Measurements from ENCODE around the gene ABHD15. TPM values are rescaled to one million over a fixed set of nuclear protein-coding genes. Genes with fewer than 3 reads are reported as not detected.

The ABHD15 gene
- total and polyA plus RNA-seq, 7 experiments from 2014 or later = 3.1 to 17.6 (median 9.9) TPM

DNA sequence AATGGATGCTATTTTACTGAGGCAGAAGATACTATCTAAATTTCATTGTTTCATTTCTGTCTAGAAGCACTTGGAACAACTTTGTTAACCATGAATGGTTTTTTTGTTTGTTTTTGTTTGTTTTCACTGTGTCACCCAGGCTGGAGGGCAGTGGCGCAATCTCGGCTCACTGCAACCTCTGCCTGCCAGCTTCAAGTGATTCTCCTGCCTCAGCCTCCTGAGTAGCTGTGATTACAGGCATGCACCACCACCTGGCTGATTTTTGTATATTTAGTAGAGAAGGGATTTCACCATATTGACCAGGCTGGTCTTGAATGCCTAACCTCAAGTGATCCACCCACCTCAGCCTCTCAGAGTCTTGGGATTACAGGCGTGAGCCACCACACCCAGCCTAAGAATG is 40.5 kb downstream of the ABHD15 start:
- no peak overlapping the region for H3K27ac Mint-ChIP-seq
- DNase-seq (no peak), ATAC-seq (no peak)
- no peak overlapping the region for H3K4me3 Mint-ChIP-seq
- Histone ChIP-seq H3K36me3 (ENCODE audit: control insufficient read depth in 2 of 3, insufficient read depth in 3 of 3, low read length in 3 of 3) (peaks cover 8 to 50% (median 17%) of the 10 kb centered on the region in 3 experiments), H3K27me3 (ENCODE audit: control insufficient read depth in 2 of 2, insufficient read depth in 2 of 2, low read length in 2 of 2) (no peaks in the 10 kb centered on the region), H3K4me3 (ENCODE audit: low read length) (no peak overlapping the region), H3K9me3 (ENCODE audit: control insufficient read depth in 2 of 3, low read length in 3 of 3) (no peaks in the 10 kb centered on the region), H3K4me1 (ENCODE audit: control insufficient read depth in 2 of 2, insufficient read depth in 2 of 2, low read length in 2 of 2) (no peaks in the 10 kb centered on the region), H3K27ac (ENCODE audit: low read depth, low read length) (no peak overlapping the region)
- ChIA-PET CTCF (interaction anchor here (0.6 to 1.0 kb wide), 2 partner anchors 9 to 432 kb away, joined by 3 to 4 read pairs; no protein-coding TSS in a partner anchor), POLR2A (no interaction called here)
- peaks cover 10 to 23% (median 13%) of the 10 kb centered on the region in 5 donors for H3K36me3 Mint-ChIP-seq
- H3K27me3 Mint-ChIP-seq = no peaks in the 10 kb centered on the region
- no peaks in the 10 kb centered on the region for H3K9me3 Mint-ChIP-seq
- no peaks in the 10 kb centered on the region for H3K4me1 Mint-ChIP-seq
- intact Hi-C loops (cut with micrococcal nuclease) = no loop called here

DNA sequence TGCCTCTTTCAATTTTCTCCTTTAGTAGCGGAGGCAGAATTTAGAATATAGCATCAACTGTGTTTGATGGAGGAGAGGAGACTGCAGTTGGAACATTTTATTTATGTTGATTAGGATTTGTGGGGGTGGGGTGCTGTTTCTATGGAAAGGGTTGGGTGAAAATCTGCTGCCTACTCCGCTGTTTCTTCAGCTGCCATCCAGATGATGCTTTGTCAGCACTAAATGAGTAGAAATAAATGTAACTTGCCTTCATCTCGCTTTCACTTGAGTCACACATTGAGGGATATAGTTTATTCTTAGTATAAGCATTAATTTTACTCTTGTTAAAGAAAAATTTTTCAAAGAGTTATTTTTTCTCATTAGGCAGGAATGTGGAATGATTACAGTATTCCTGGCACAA is 42.1 kb downstream of the ABHD15 start:
- Histone ChIP-seq H3K4me1 (ENCODE audit: control insufficient read depth in 2 of 2, insufficient read depth in 2 of 2, low read length in 2 of 2) (no peaks in the 10 kb centered on the region), H3K27ac (ENCODE audit: low read depth, low read length) (no peak overlapping the region), H3K36me3 (ENCODE audit: control insufficient read depth in 2 of 3, insufficient read depth in 3 of 3, low read length in 3 of 3) (peaks cover 8 to 53% (median 10%) of the 10 kb centered on the region in 3 experiments), H3K27me3 (ENCODE audit: control insufficient read depth in 2 of 2, insufficient read depth in 2 of 2, low read length in 2 of 2) (no peaks in the 10 kb centered on the region), H3K4me3 (ENCODE audit: low read length) (no peak overlapping the region), H3K9me3 (ENCODE audit: control insufficient read depth in 2 of 3, low read length in 3 of 3) (no peaks in the 10 kb centered on the region)
- Mint-ChIP-seq H3K9me3 (no peaks in the 10 kb centered on the region), H3K4me3 (no peak overlapping the region), H3K36me3 (peaks cover 5 to 24% (median 7%) of the 10 kb centered on the region in 5 donors), H3K27ac (no peak overlapping the region), H3K27me3 (no peaks in the 10 kb centered on the region), H3K4me1 (no peaks in the 10 kb centered on the region)
- ATAC-seq = no peak
- POLR2A ChIA-PET = no interaction called here
- CTCF ChIA-PET = no interaction called here
- intact Hi-C loops (cut with micrococcal nuclease) = no loop called here
- DNase-seq = no peak

DNA sequence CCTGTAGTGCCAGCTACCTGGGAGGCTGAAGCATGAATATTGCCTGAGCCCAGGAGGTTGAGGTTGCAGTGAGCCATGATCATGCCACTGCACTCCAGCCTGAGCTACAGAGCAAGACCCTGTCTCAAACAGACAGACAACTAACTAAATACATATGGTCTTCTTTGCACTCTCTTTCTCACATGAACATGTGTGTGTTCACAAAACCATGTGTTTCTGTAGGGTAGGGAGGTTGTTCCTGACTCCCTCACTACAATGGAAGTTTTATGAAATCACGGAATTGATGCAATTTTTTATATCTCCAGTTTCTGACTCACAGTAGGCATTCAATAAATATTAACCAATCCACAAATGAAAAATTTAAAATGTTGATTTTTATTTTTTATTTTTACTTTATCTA is 48.5 kb downstream of the ABHD15 start:
- Mint-ChIP-seq H3K27ac (peak overlapping the region in 1 of 9 donors; percentile 36), H3K4me3 (no peak overlapping the region), H3K27me3 (no peaks in the 10 kb centered on the region), H3K9me3 (no peaks in the 10 kb centered on the region), H3K36me3 (peaks cover 3 to 33% (median 14%) of the 10 kb centered on the region in 5 donors), H3K4me1 (peaks cover 0 to 1% (median 0%) of the 10 kb centered on the region in 7 donors)
- Histone ChIP-seq H3K36me3 (ENCODE audit: control insufficient read depth in 2 of 3, insufficient read depth in 3 of 3, low read length in 3 of 3) (peaks cover 6 to 70% (median 8%) of the 10 kb centered on the region in 3 experiments), H3K4me3 (ENCODE audit: low read length) (no peak overlapping the region), H3K27ac (ENCODE audit: low read depth, low read length) (no peak overlapping the region), H3K4me1 (ENCODE audit: control insufficient read depth in 2 of 2, insufficient read depth in 2 of 2, low read length in 2 of 2) (no peaks in the 10 kb centered on the region), H3K9me3 (ENCODE audit: control insufficient read depth in 2 of 3, low read length in 3 of 3) (no peaks in the 10 kb centered on the region), H3K27me3 (ENCODE audit: control insufficient read depth in 2 of 2, insufficient read depth in 2 of 2, low read length in 2 of 2) (no peaks in the 10 kb centered on the region)
- DNase-seq = no peak
- intact Hi-C loops (cut with micrococcal nuclease) = no loop called here
- ATAC-seq = no peak
- ChIA-PET POLR2A (no interaction called here), CTCF (interaction anchor here (0.6 to 1.1 kb wide), 2 partner anchors 9 to 13 kb away, joined by 4 to 5 read pairs; no protein-coding TSS in a partner anchor)

DNA sequence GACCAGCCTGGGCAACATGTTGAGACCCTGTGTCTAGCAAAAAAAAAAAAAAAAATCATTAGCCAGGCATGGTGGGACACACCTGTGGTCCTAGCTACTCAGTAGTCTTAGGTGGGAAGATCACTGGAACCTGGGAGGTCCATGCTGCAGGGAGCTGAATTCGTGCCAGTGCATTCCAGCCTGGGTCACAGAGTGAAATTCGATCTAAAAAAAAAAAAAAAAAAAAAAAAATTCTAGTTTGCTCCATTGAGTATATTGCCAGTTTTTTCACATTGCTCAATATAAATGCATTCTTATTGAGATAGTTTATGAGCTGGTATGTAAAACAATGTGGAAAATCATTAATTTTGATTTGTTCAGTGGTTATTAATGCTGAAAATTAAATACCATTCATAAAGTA is 52.0 kb downstream of the ABHD15 start:
- H3K4me3 Mint-ChIP-seq = no peak overlapping the region
- intact Hi-C loops (cut with micrococcal nuclease) = no loop called here

DNA sequence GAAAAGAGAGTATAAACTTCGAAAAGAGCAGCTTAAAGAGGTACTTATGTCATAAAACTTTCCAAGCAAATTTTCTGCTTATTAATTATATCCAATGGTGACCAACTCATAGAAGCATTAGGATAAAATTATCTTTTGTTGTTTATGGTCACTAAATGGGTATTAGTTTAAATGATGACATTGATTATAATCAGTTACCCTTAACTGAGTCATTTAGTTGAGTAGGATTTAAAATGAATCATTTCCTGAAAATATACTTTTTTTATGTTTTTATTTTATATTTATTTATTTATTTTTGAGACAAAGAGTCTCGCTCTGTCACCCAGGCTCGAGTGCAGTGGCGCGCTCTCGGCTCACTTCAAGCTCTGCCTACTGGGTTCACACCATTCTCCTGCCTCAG is 55.9 kb downstream of the ABHD15 start:
- ATAC-seq = no peak
- intact Hi-C loops (cut with micrococcal nuclease) = no loop called here
- no peak for DNase-seq
- Mint-ChIP-seq H3K9me3 (no peaks in the 10 kb centered on the region), H3K27ac (no peak overlapping the region), H3K27me3 (no peaks in the 10 kb centered on the region), H3K36me3 (peaks cover 0 to 18% (median 3%) of the 10 kb centered on the region in 5 donors), H3K4me1 (peaks cover 0 to 3% (median 0%) of the 10 kb centered on the region in 7 donors), H3K4me3 (no peak overlapping the region)
- H3K4me3 ChIP-seq (ENCODE audit: low read length) = no peak overlapping the region
- no peaks in the 10 kb centered on the region for H3K9me3 ChIP-seq (ENCODE audit: control insufficient read depth in 2 of 3, low read length in 3 of 3)
- H3K4me1 ChIP-seq (ENCODE audit: control insufficient read depth in 2 of 2, insufficient read depth in 2 of 2, low read length in 2 of 2) = no peaks in the 10 kb centered on the region
- no peak overlapping the region for H3K27ac ChIP-seq (ENCODE audit: low read depth, low read length)
- CTCF ChIA-PET = interaction anchor here (0.6 kb wide), 1 partner anchor 11 kb away, joined by 3 read pairs; no protein-coding TSS in a partner anchor
- peaks cover 10 to 48% (median 12%) of the 10 kb centered on the region in 3 experiments for H3K36me3 ChIP-seq (ENCODE audit: control insufficient read depth in 2 of 3, insufficient read depth in 3 of 3, low read length in 3 of 3)
- H3K27me3 ChIP-seq (ENCODE audit: control insufficient read depth in 2 of 2, insufficient read depth in 2 of 2, low read length in 2 of 2) = no peaks in the 10 kb centered on the region
- POLR2A ChIA-PET = no interaction called here

More for the DNA sequence above, 52.0 kb downstream of the ABHD15 start:
- Histone ChIP-seq H3K27me3 (ENCODE audit: control insufficient read depth in 2 of 2, insufficient read depth in 2 of 2, low read length in 2 of 2) (no peaks in the 10 kb centered on the region), H3K36me3 (ENCODE audit: control insufficient read depth in 2 of 3, insufficient read depth in 3 of 3, low read length in 3 of 3) (peaks cover 5 to 64% (median 8%) of the 10 kb centered on the region in 3 experiments), H3K27ac (ENCODE audit: low read depth, low read length) (no peak overlapping the region), H3K9me3 (ENCODE audit: control insufficient read depth in 2 of 3, low read length in 3 of 3) (no peaks in the 10 kb centered on the region), H3K4me3 (ENCODE audit: low read length) (no peak overlapping the region), H3K4me1 (ENCODE audit: control insufficient read depth in 2 of 2, insufficient read depth in 2 of 2, low read length in 2 of 2) (no peaks in the 10 kb centered on the region)
- DNase-seq = no peak
- no peak for ATAC-seq
- peaks cover 0 to 1% (median 0%) of the 10 kb centered on the region in 7 donors for H3K4me1 Mint-ChIP-seq
- ChIA-PET CTCF (interaction anchor here (1.1 kb wide), 1 partner anchor 16 kb away, joined by 3 read pairs; no protein-coding TSS in a partner anchor), POLR2A (interaction anchor here (0.9 kb wide), 1 partner anchor 9 kb away, joined by 3 read pairs; no protein-coding TSS in a partner anchor)
- H3K27ac Mint-ChIP-seq = peak overlapping the region in 1 of 9 donors; percentile 59
- no peaks in the 10 kb centered on the region for H3K27me3 Mint-ChIP-seq
- H3K9me3 Mint-ChIP-seq = no peaks in the 10 kb centered on the region
- H3K36me3 Mint-ChIP-seq = peaks cover 0 to 23% (median 13%) of the 10 kb centered on the region in 5 donors

Other genes starting within 250 kb of the ABHD15 start
- 10 to 100 TPM; 62.4 to 70.1 (median 66.5) TPM for gene TAOK1, start 176.7 kb downstream of the ABHD15 start, total RNA-seq
- gene TAOK1, start 176.7 kb downstream of the ABHD15 start, polyA plus RNA-seq = 1 to 10 TPM; 2.2 to 3.2 TPM
- gene TP53I13, start 1.7 kb upstream of the ABHD15 start, total RNA-seq = 10 to 100 TPM; 61.6 to 87.5 (median 62.8) TPM
- 10 to 100 TPM; 19.3 to 26.8 TPM for gene TP53I13, start 1.7 kb upstream of the ABHD15 start, polyA plus RNA-seq
- 10 to 100 TPM; 42.5 to 76.3 (median 62.4) TPM for gene GIT1, start 22.6 kb upstream of the ABHD15 start, total RNA-seq
- gene GIT1, start 22.6 kb upstream of the ABHD15 start, polyA plus RNA-seq = 10 to 100 TPM in 1 of 2 donors, 1 to 10 TPM in 1; 6.8 to 20.0 TPM
- 1 to 10 TPM in 3 of 5 experiments, under 1 TPM in 2; 0.70 to 9.8 (median 1.5) TPM for gene ANKRD13B, start 26.1 kb upstream of the ABHD15 start, total RNA-seq
- gene ANKRD13B, start 26.1 kb upstream of the ABHD15 start, polyA plus RNA-seq = under 1 TPM in 1 of 2 donors, not detected in 1; 0.51 TPM
- gene CORO6, start 55.9 kb upstream of the ABHD15 start, total RNA-seq = 1 to 10 TPM; 1.4 to 3.1 (median 1.7) TPM
- gene CORO6, start 55.9 kb upstream of the ABHD15 start, polyA plus RNA-seq = under 1 TPM; 0.15 to 0.35 TPM